SK-N-SH (cell line): Measurements from ENCODE around the gene ARID1B.

Experiments used
- CTCF ChIP-seq: fragments of 200-600 bp; sonication (generic); IDR thresholded peaks from 2 replicates; pipeline ENCODE4 v1.6.1; 2017; ENCODE audit warnings: antibody characterized with exemption, mild to moderate bottlenecking, moderate library complexity
- EP300 ChIP-seq, 2 experiments: IDR thresholded peaks; 2 replicates each; pipeline versions ENCODE4 v1.4.0 to v1.6.1; 2012; ENCODE audit warnings: borderline replicate concordance in 1 of 2, low read depth in 1 of 2, low read length in 1 of 2
- EZH2phosphoT487 ChIP-seq: fragments of 200-600 bp; sonication (generic); IDR thresholded peaks from 2 replicates; pipeline ENCODE4 v1.6.1; 2017; ENCODE audit warnings: low read depth, mixed run types, mild to moderate bottlenecking, antibody characterized with exemption, moderate library complexity, borderline replicate concordance
- RFX5 ChIP-seq: IDR thresholded peaks from 2 replicates; pipeline ENCODE4 v1.6.1; 2012; ENCODE audit warnings: mild to moderate bottlenecking, improper control_type of control experiment, low read length

- no peak for TF ChIP-seq CTCF
- TF ChIP-seq EP300 (IDR thresholded peaks at IDR 0.05; ENCODE audit: borderline replicate concordance in 1 of 2, low read depth in 1 of 2, low read length in 1 of 2), result no peak
- no peak for TF ChIP-seq RFX5
- TF ChIP-seq EZH2phosphoT487, result no peak
These were observed 211.3 kb downstream of the ARID1B start for GRCh38 chr6:156988276-156989158.
